HepG2 (cell line): ENCODE measurements around the gene CGREF1. TPM values are rescaled to one million over a fixed set of nuclear protein-coding genes. Genes with fewer than 3 reads are reported as not detected.
A peak's percentile ranks its signal among the peaks of the same experiment; 100 is the strongest.

Experiments used
- HMGXB4 ChIP-seq, 2 experiments: sonication (generic) in 1 of 2; formaldehyde crosslinking in 1 of 2; IDR thresholded peaks; 2 replicates each; pipeline versions ENCODE4 v1.4.0 to v1.6.1; 2018 to 2020; ENCODE audit warnings: missing genetic modification reagents in 2 of 2, borderline replicate concordance in 1 of 2, low read depth in 1 of 2, mild to moderate bottlenecking in 1 of 2, missing biosample characterization in 1 of 2
- HOXA7 ChIP-seq: sonication (generic); formaldehyde crosslinking; IDR thresholded peaks from 2 replicates; pipeline ENCODE4 v1.8.1; 2022; ENCODE audit warnings: mild to moderate bottlenecking, missing genetic modification reagents, moderate library complexity
- KDM6A ChIP-seq: IDR thresholded peaks from 2 replicates; pipeline ENCODE4 v1.6.1; 2016; ENCODE audit warnings: low read depth
- RBFOX2 ChIP-seq: fragments of 200-400 bp; formaldehyde crosslinking; IDR thresholded peaks from 2 replicates; pipeline ENCODE4 v1.6.1; 2017; ENCODE audit warnings: low read depth, mild to moderate bottlenecking, low read length
- RFXAP ChIP-seq: sonication (generic); formaldehyde crosslinking; IDR thresholded peaks from 2 replicates; pipeline ENCODE4 v1.4.0; 2020; ENCODE audit warnings: missing genetic modification reagents, borderline replicate concordance
- SIN3B ChIP-seq: fragments of 150-350 bp; IDR thresholded peaks from 2 replicates; pipeline ENCODE4 v1.6.1; 2014; ENCODE audit warnings: low read length
- ZNF33B ChIP-seq: sonication (generic); formaldehyde crosslinking; IDR thresholded peaks from 2 replicates; pipeline ENCODE4 v1.5.1; 2020; ENCODE audit warnings: mild to moderate bottlenecking, missing genetic modification reagents
- polyA plus RNA-seq, 8 experiments: library from polyadenylated mRNA; depleted of rRNA in 3 of 8; stranded (reverse) in 7 of 8; unstranded in 1 of 8; fragments of >200 nt; fragmentation: Illumina TruSeq in 4 of 8; extraction: Trizol in 4 of 8; gene quantifications; 2 replicates each; pipeline versions ENCODE4 v1.2.1 to v1.2.3, GENCODE V29; 2011 to 2016; ENCODE audit warnings: low read depth in 4 of 8, missing spikeins in 1 of 8, mixed read lengths in 1 of 8; ENCODE audit not compliant: insufficient read depth in 1 of 8
- total RNA-seq, 5 experiments: library from RNA; depleted of rRNA; stranded (reverse); fragments of >200 nt; fragmentation: Illumina TruSeq; extraction: Trizol; gene quantifications; 2 replicates each; pipeline ENCODE4 v1.2.3, GENCODE V29; 2016; ENCODE audit warnings: low read depth in 1 of 5
- TF ChIP-seq, protein P1 (sequence below): sonication (generic); formaldehyde crosslinking; conservative IDR thresholded peaks from 2 replicates; pipeline ENCODE4 v1.4.0; 2020; ENCODE audit warnings: missing genetic modification reagents
- TF ChIP-seq, protein P2 (sequence below): sonication (generic); formaldehyde crosslinking; IDR thresholded peaks from 2 replicates; pipeline ENCODE4 v1.4.0; 2020; ENCODE audit warnings: mild to moderate bottlenecking, missing genetic modification reagents
- TF ChIP-seq, protein P3 (sequence below): sonication (generic); formaldehyde crosslinking; IDR thresholded peaks from 2 replicates; pipeline ENCODE4 v1.5.0; 2020; ENCODE audit warnings: mild to moderate bottlenecking, missing genetic modification reagents, borderline replicate concordance

Gene CGREF1
- total and polyA plus RNA-seq, 2 of the 13 experiments (the other 11 are each of a cell fraction or from before 2014, with no cell fraction given): 13.9 to 23.4 TPM

DNA sequence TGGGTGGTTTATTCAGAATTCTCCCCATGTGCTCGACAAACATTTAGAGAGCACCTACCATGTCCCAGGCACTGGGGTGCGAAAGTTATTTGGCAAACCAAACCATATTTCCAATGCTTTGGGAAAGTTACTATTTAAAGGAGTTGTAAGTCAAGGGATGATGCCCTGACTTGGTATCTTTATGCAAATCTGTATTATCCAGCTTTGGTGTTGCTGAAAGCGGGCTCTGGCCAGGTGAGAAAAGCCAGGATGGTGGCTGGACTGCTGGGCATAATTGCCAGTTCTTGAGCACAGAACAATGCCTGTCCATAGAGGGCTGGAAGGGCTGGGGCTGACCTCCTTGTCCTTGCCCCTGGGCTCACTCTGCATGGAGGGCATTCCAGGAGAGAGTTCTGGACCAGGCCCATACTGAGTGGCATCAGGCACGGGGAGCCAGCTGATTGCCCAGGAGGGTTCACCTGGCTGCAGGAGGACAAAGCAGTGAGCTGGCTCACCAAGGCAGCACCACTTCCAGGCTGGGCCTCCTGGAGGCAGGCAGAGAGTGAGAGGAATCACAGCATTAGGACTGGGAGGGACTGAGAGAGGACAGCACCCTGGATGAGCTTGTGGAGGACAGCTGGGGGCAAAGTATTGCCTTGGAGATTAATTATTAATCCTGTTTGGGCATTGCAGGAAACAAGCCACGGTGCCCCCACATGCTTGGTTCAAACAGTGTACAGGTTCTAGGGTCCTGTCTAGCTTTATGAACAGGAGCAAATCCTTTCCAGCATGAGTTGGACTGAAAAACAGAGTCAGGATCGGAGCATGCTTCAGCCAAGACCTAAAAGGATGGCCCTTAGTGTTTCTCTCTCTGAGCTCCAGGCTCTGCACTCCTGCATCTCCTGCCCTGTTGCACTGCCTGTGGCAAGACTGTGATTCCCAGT, 25.2 kb downstream of the CGREF1 start (continued):
- TF ChIP-seq HMGXB4 (CRISPR knock-in tag; IDR thresholded peaks at IDR 0.05; ENCODE audit: borderline replicate concordance in 1 of 2, low read depth in 1 of 2) (peak in 1 of 2 experiments; percentile 73; a peak in 3 of 4 replicates), KDM6A (CRISPR knock-in tag) (peak; percentile 89), SIN3B (no peak), RFXAP (CRISPR knock-in tag) (no peak), ZNF33B (CRISPR knock-in tag) (peak; percentile 30; the same call in 1 of the 2 replicates), HOXA7 (no peak), RBFOX2 (peak; percentile 56)
- TF ChIP-seq, protein P1, sequence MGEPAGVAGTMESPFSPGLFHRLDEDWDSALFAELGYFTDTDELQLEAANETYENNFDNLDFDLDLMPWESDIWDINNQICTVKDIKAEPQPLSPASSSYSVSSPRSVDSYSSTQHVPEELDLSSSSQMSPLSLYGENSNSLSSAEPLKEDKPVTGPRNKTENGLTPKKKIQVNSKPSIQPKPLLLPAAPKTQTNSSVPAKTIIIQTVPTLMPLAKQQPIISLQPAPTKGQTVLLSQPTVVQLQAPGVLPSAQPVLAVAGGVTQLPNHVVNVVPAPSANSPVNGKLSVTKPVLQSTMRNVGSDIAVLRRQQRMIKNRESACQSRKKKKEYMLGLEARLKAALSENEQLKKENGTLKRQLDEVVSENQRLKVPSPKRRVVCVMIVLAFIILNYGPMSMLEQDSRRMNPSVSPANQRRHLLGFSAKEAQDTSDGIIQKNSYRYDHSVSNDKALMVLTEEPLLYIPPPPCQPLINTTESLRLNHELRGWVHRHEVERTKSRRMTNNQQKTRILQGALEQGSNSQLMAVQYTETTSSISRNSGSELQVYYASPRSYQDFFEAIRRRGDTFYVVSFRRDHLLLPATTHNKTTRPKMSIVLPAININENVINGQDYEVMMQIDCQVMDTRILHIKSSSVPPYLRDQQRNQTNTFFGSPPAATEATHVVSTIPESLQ: no peak
- TF ChIP-seq, protein P2, sequence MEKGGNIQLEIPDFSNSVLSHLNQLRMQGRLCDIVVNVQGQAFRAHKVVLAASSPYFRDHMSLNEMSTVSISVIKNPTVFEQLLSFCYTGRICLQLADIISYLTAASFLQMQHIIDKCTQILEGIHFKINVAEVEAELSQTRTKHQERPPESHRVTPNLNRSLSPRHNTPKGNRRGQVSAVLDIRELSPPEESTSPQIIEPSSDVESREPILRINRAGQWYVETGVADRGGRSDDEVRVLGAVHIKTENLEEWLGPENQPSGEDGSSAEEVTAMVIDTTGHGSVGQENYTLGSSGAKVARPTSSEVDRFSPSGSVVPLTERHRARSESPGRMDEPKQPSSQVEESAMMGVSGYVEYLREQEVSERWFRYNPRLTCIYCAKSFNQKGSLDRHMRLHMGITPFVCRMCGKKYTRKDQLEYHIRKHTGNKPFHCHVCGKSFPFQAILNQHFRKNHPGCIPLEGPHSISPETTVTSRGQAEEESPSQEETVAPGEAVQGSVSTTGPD (CRISPR knock-in tag): no peak
- TF ChIP-seq, protein P3, sequence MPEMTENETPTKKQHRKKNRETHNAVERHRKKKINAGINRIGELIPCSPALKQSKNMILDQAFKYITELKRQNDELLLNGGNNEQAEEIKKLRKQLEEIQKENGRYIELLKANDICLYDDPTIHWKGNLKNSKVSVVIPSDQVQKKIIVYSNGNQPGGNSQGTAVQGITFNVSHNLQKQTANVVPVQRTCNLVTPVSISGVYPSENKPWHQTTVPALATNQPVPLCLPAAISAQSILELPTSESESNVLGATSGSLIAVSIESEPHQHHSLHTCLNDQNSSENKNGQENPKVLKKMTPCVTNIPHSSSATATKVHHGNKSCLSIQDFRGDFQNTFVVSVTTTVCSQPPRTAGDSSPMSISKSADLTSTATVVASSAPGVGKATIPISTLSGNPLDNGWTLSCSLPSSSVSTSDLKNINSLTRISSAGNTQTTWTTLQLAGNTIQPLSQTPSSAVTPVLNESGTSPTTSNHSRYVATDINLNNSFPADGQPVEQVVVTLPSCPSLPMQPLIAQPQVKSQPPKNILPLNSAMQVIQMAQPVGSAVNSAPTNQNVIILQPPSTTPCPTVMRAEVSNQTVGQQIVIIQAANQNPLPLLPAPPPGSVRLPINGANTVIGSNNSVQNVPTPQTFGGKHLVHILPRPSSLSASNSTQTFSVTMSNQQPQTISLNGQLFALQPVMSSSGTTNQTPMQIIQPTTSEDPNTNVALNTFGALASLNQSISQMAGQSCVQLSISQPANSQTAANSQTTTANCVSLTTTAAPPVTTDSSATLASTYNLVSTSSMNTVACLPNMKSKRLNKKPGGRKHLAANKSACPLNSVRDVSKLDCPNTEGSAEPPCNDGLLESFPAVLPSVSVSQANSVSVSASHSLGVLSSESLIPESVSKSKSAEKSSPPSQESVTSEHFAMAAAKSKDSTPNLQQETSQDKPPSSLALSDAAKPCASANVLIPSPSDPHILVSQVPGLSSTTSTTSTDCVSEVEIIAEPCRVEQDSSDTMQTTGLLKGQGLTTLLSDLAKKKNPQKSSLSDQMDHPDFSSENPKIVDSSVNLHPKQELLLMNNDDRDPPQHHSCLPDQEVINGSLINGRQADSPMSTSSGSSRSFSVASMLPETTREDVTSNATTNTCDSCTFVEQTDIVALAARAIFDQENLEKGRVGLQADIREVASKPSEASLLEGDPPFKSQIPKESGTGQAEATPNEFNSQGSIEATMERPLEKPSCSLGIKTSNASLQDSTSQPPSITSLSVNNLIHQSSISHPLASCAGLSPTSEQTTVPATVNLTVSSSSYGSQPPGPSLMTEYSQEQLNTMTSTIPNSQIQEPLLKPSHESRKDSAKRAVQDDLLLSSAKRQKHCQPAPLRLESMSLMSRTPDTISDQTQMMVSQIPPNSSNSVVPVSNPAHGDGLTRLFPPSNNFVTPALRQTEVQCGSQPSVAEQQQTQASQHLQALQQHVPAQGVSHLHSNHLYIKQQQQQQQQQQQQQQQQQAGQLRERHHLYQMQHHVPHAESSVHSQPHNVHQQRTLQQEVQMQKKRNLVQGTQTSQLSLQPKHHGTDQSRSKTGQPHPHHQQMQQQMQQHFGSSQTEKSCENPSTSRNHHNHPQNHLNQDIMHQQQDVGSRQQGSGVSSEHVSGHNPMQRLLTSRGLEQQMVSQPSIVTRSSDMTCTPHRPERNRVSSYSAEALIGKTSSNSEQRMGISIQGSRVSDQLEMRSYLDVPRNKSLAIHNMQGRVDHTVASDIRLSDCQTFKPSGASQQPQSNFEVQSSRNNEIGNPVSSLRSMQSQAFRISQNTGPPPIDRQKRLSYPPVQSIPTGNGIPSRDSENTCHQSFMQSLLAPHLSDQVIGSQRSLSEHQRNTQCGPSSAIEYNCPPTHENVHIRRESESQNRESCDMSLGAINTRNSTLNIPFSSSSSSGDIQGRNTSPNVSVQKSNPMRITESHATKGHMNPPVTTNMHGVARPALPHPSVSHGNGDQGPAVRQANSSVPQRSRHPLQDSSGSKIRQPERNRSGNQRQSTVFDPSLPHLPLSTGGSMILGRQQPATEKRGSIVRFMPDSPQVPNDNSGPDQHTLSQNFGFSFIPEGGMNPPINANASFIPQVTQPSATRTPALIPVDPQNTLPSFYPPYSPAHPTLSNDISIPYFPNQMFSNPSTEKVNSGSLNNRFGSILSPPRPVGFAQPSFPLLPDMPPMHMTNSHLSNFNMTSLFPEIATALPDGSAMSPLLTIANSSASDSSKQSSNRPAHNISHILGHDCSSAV: no peak; the same call in 1 of the 2 replicates
